Astrocyte (in vitro differentiated cells and primary cell): ENCODE measurements around the gene LRRK1. TPM values are rescaled to one million over a fixed set of nuclear protein-coding genes. Genes with fewer than 3 reads are reported as not detected.
A peak's percentile ranks its signal among the peaks of the same experiment; 100 is the strongest.

Experiments
- DNase-seq: peaks from one replicate; pipeline ENCODE4 v3.0.0-alpha.2; 2010; ENCODE audit warnings: low read depth
- FAIRE-seq: peaks from 2 replicates; lab custom pipeline; 2011; peaks lifted over from hg19 to GRCh38; lab: Jason Lieb, UNC
- H2AFZ ChIP-seq: 2 replicates; pipeline ENCODE4 v1.6.0; 2012; ENCODE audit warnings: low read depth, low read length, inconsistent platforms
- H3K27ac ChIP-seq: 2 replicates; pipeline ENCODE4 v1.5.1; 2011; ENCODE audit warnings: low read depth, low read length, inconsistent platforms
- H3K27me3 ChIP-seq: 2 replicates; pipeline ENCODE4 v1.6.0; 2011; ENCODE audit warnings: low read length, inconsistent platforms; ENCODE audit not compliant: insufficient read depth
- H3K36me3 ChIP-seq: 2 replicates; pipeline ENCODE4 v1.5.1; 2011; ENCODE audit warnings: low read length, inconsistent platforms; ENCODE audit not compliant: insufficient read depth
- H3K4me1 ChIP-seq: 2 replicates; pipeline ENCODE4 v1.5.1; 2011; ENCODE audit warnings: low read length, inconsistent platforms; ENCODE audit not compliant: insufficient read depth
- H3K4me2 ChIP-seq: 2 replicates; pipeline ENCODE4 v1.6.0; 2012; ENCODE audit warnings: low read length, inconsistent platforms
- H3K4me3 ChIP-seq: 2 replicates; pipeline ENCODE4 v1.5.1; 2011; ENCODE audit warnings: low read depth, mild to moderate bottlenecking, low read length, inconsistent platforms; ENCODE audit not compliant: insufficient read depth
- H3K79me2 ChIP-seq: 2 replicates; pipeline ENCODE4 v1.6.0; 2012; ENCODE audit warnings: mild to moderate bottlenecking, low read length, inconsistent platforms; ENCODE audit not compliant: insufficient read depth
- H3K9ac ChIP-seq: 2 replicates; pipeline ENCODE4 v1.6.0; 2012; ENCODE audit warnings: mild to moderate bottlenecking, low read length, inconsistent platforms
- H3K9me3 ChIP-seq: 2 replicates; pipeline ENCODE4 v1.5.1; 2012; ENCODE audit warnings: low read depth, mild to moderate bottlenecking, low read length, inconsistent platforms; ENCODE audit not compliant: insufficient read depth
- H4K20me1 ChIP-seq: 2 replicates; pipeline ENCODE4 v1.6.0; 2012; ENCODE audit warnings: low read length, inconsistent platforms; ENCODE audit not compliant: insufficient read depth
- H3K27ac Mint-ChIP-seq: one replicate; pipeline ENCODE4 v1.8.0; 2021; ENCODE audit warnings: mild to moderate bottlenecking, mixed read lengths; ENCODE audit not compliant: unreplicated experiment
- H3K27me3 Mint-ChIP-seq: one replicate; pipeline ENCODE4 v1.8.0; 2021; ENCODE audit warnings: low read depth, mixed read lengths; ENCODE audit not compliant: unreplicated experiment
- H3K36me3 Mint-ChIP-seq: one replicate; pipeline ENCODE4 v1.8.0; 2021; ENCODE audit warnings: low read depth, mixed read lengths; ENCODE audit not compliant: unreplicated experiment
- H3K4me1 Mint-ChIP-seq: one replicate; pipeline ENCODE4 v1.8.0; 2021; ENCODE audit warnings: low read depth, mixed read lengths; ENCODE audit not compliant: unreplicated experiment
- H3K4me3 Mint-ChIP-seq: one replicate; pipeline ENCODE4 v1.8.0; 2021; ENCODE audit warnings: mild to moderate bottlenecking, moderate library complexity, mixed read lengths; ENCODE audit not compliant: unreplicated experiment
- H3K9me3 Mint-ChIP-seq: one replicate; pipeline ENCODE4 v1.8.0; 2021; ENCODE audit warnings: mild to moderate bottlenecking, mixed read lengths; ENCODE audit not compliant: unreplicated experiment
- CTCF ChIP-seq: IDR thresholded peaks from 2 replicates; pipeline ENCODE4 v1.5.1; 2011; ENCODE audit warnings: low read depth, mild to moderate bottlenecking, inconsistent platforms, low read length, moderate library complexity; ENCODE audit not compliant: insufficient read depth
- EZH2 ChIP-seq: IDR thresholded peaks from 2 replicates; pipeline ENCODE4 v1.6.1; 2012; ENCODE audit warnings: mild to moderate bottlenecking, low read length, inconsistent platforms; ENCODE audit not compliant: insufficient read depth
- total RNA-seq: library from RNA; stranded (reverse); gene quantifications from 2 replicates; pipeline ENCODE4 v1.2.1, GENCODE V29; 2021

LRRK1 gene
- total RNA-seq, 1 donor from 2014 or later = 0.41 TPM

- H3K27ac ChIP-seq = no peak overlapping the region
- H3K27ac Mint-ChIP-seq = no peak overlapping the region
- no peak overlapping the region for H2AFZ ChIP-seq
Measured at GRCh38 chr15:101013769-101014675, 94.9 kb downstream of the LRRK1 start.

GRCh38 chr15:101014921-101015841, 96.0 kb downstream of the LRRK1 start:
- no peaks in the 10 kb centered on the region for H3K9me3 ChIP-seq
- no peak overlapping the region for H3K4me3 ChIP-seq
- no peak overlapping the region for H2AFZ ChIP-seq
- no peak for TF ChIP-seq EZH2
- peak; percentile 86 for TF ChIP-seq CTCF
- no peaks in the 10 kb centered on the region for H4K20me1 ChIP-seq
- Mint-ChIP-seq H3K4me1 (peaks cover 2% of the 10 kb centered on the region), H3K9me3 (no peaks in the 10 kb centered on the region), H3K27ac (no peak overlapping the region), H3K27me3 (peaks cover 12% of the 10 kb centered on the region), H3K36me3 (no peaks in the 10 kb centered on the region), H3K4me3 (no peak overlapping the region)
- DNase-seq (peak; percentile 32), FAIRE-seq (peak; percentile 83)
- no peak overlapping the region for H3K27ac ChIP-seq
- H3K27me3 ChIP-seq = no peaks in the 10 kb centered on the region
- H3K79me2 ChIP-seq = no peaks in the 10 kb centered on the region
- H3K4me2 ChIP-seq = no peak overlapping the region
- H3K9ac ChIP-seq = no peak overlapping the region
- H3K4me1 ChIP-seq = no peaks in the 10 kb centered on the region
- H3K36me3 ChIP-seq = peaks cover 2% of the 10 kb centered on the region

More at GRCh38 chr15:101013769-101014675, 94.9 kb downstream of the LRRK1 start:
- Histone ChIP-seq H3K79me2 (no peaks in the 10 kb centered on the region), H3K36me3 (peaks cover 2% of the 10 kb centered on the region), H3K4me2 (no peak overlapping the region), H3K27me3 (no peaks in the 10 kb centered on the region), H3K4me1 (no peaks in the 10 kb centered on the region), H3K9ac (no peak overlapping the region), H4K20me1 (no peaks in the 10 kb centered on the region), H3K4me3 (no peak overlapping the region), H3K9me3 (no peaks in the 10 kb centered on the region)
- Mint-ChIP-seq H3K36me3 (no peaks in the 10 kb centered on the region), H3K27me3 (peaks cover 12% of the 10 kb centered on the region), H3K4me3 (no peak overlapping the region), H3K9me3 (no peaks in the 10 kb centered on the region), H3K4me1 (peaks cover 2% of the 10 kb centered on the region)
- TF ChIP-seq CTCF (no peak), EZH2 (no peak)
- no peak for FAIRE-seq
- no peak for DNase-seq
